Measurements from ENCODE around the gene LGALS16.
"Not testable (repeated sequence)": the region's sequence is repeated elsewhere in the genome, so short reads cannot be mapped to it uniquely, and the experiment has no call there.

The LGALS16 gene

GRCh38 chr19:39643591-39643990, 12.1 kb upstream of the LGALS16 start:
- Histone ChIP-seq H3K27ac (ENCODE audit: low read length) (no peak overlapping the region), H3K9me3 (ENCODE audit: control insufficient read depth, insufficient read depth, low read length) (no peaks in the 10 kb centered on the region), H3K4me1 (ENCODE audit: control insufficient read depth, insufficient read depth, low read length) (no peaks in the 10 kb centered on the region), H3K36me3 (ENCODE audit: control insufficient read depth, insufficient read depth, low read length) (no peaks in the 10 kb centered on the region), H3K4me3 (ENCODE audit: low read length) (no peak overlapping the region), H3K27me3 (ENCODE audit: control insufficient read depth, insufficient read depth, low read length) (no peaks in the 10 kb centered on the region)
- no CpG with 5 or more reads among the region's 5 CpGs for WGBS (ENCODE audit: insufficient coverage, insufficient read length)
- DNase-seq (ENCODE audit: low read depth, low spot score): no peak

DNA sequence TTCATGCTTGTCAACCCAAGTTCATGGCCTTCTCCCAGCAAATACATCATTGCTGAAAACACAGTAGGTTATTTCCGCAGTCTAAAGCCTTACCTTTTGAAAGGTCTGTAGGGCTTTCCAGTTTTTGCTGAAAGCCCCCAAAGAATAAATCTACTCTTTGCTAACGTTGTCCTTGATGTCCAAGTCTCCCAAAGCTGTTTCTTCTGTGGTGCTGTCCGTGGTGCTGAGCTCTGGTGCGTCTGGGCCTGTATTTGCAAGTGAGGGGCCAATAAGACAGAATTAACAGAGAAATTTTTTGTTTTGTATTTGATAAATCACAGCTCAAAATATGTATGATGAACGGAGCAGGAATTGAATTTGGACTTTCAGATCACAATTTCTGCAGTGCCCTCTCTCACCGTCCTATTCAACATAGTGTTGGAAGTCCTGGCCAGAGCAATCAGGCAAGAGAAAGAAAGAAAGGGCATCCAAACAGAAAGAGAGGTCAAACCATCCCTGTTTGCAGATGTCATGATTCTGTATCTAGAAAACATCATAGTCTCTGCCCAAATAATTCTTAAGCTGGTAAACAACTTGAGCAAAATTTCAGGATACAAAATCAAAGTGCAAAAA, 9.8 kb upstream of the LGALS16 start:
- Histone ChIP-seq H3K9me3 (ENCODE audit: control insufficient read depth, insufficient read depth, low read length) (no peaks in the 10 kb centered on the region), H3K27me3 (ENCODE audit: control insufficient read depth, insufficient read depth, low read length) (no peaks in the 10 kb centered on the region), H3K36me3 (ENCODE audit: control insufficient read depth, insufficient read depth, low read length) (no peaks in the 10 kb centered on the region), H3K4me3 (ENCODE audit: low read length) (no peak overlapping the region), H3K4me1 (ENCODE audit: control insufficient read depth, insufficient read depth, low read length) (no peaks in the 10 kb centered on the region), H3K27ac (ENCODE audit: low read length) (no peak overlapping the region)
- no peak for DNase-seq (ENCODE audit: low read depth, low spot score)
- no CpG with 5 or more reads among the region's 6 CpGs for WGBS (ENCODE audit: insufficient coverage, insufficient read length)

DNA sequence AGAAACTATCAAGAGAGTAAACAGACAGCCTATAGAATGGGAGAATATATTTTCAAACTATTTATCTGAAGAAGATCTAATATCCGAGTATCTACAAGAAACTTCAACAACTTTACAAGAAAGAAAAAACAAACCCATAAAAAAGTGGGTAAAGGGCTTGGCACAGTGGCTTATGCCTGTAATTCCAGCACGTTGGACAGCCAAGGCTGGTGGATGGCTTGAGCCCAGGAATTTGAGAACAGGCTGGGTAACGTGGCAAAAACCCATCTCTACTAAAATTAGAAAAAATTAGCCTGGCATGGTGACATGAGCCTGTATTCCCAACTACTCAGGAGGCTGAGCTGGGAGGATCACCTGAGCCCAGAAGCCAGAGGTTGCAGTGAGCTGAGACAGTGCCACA, 7.8 kb upstream of the LGALS16 start:
- Histone ChIP-seq H3K36me3 (ENCODE audit: control insufficient read depth, insufficient read depth, low read length) (no peaks in the 10 kb centered on the region), H3K27me3 (ENCODE audit: control insufficient read depth, insufficient read depth, low read length) (no peaks in the 10 kb centered on the region), H3K9me3 (ENCODE audit: control insufficient read depth, insufficient read depth, low read length) (no peaks in the 10 kb centered on the region), H3K4me1 (ENCODE audit: control insufficient read depth, insufficient read depth, low read length) (no peaks in the 10 kb centered on the region), H3K27ac (ENCODE audit: low read length) (no peak overlapping the region), H3K4me3 (ENCODE audit: low read length) (no peak overlapping the region)
- no peak for DNase-seq (ENCODE audit: low read depth, low spot score)
- WGBS (ENCODE audit: insufficient coverage, insufficient read length): no CpG with 5 or more reads among the region's 3 CpGs

- H3K27me3 ChIP-seq (ENCODE audit: control insufficient read depth, insufficient read depth, low read length): no peaks in the 10 kb centered on the region
- no peak overlapping the region for H3K27ac ChIP-seq (ENCODE audit: low read length)
- H3K9me3 ChIP-seq (ENCODE audit: control insufficient read depth, insufficient read depth, low read length): no peaks in the 10 kb centered on the region
- no peaks in the 10 kb centered on the region for H3K36me3 ChIP-seq (ENCODE audit: control insufficient read depth, insufficient read depth, low read length)
- DNase-seq (ENCODE audit: low read depth, low spot score): no peak
- no peaks in the 10 kb centered on the region for H3K4me1 ChIP-seq (ENCODE audit: control insufficient read depth, insufficient read depth, low read length)
- no CpG with 5 or more reads among the region's 4 CpGs for WGBS (ENCODE audit: insufficient coverage, insufficient read length)
- H3K4me3 ChIP-seq (ENCODE audit: low read length): no peak overlapping the region
These were observed 4.1 kb downstream of the LGALS16 start for GRCh38 chr19:39659791-39660190.

- WGBS (ENCODE audit: insufficient coverage, insufficient read length): no CpG with 5 or more reads among the region's 4 CpGs
- no peak for DNase-seq (ENCODE audit: low read depth, low spot score)
- H3K27ac ChIP-seq (ENCODE audit: low read length): no peak overlapping the region
- no peaks in the 10 kb centered on the region for H3K9me3 ChIP-seq (ENCODE audit: control insufficient read depth, insufficient read depth, low read length)
- no peaks in the 10 kb centered on the region for H3K36me3 ChIP-seq (ENCODE audit: control insufficient read depth, insufficient read depth, low read length)
- no peaks in the 10 kb centered on the region for H3K27me3 ChIP-seq (ENCODE audit: control insufficient read depth, insufficient read depth, low read length)
- H3K4me3 ChIP-seq (ENCODE audit: low read length): no peak overlapping the region
- H3K4me1 ChIP-seq (ENCODE audit: control insufficient read depth, insufficient read depth, low read length): no peaks in the 10 kb centered on the region
These were observed 4.9 kb downstream of the LGALS16 start for GRCh38 chr19:39660661-39661060.

DNA sequence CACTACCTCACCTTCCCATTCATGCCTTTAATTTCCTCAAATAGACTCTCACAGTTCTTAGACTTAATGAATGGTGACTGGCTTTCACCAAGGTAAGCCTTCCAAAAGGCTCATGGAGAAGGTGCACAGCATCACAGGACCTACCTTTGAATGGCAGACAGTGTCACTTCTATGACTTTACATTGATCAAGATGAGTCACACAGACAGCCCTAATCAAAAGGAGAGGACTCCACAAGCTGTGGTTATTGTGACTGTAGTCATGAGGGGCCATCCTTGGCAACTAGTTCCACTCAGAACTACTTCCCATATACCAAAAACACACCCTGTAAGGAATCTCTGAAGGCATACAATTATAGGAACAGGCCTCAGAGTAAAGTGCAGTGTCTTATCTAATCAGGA, 5.9 kb downstream of the LGALS16 start:
- no peaks in the 10 kb centered on the region for H3K27me3 ChIP-seq (ENCODE audit: control insufficient read depth, insufficient read depth, low read length)
- H3K4me1 ChIP-seq (ENCODE audit: control insufficient read depth, insufficient read depth, low read length): no peaks in the 10 kb centered on the region
- H3K27ac ChIP-seq (ENCODE audit: low read length): no peak overlapping the region
- H3K4me3 ChIP-seq (ENCODE audit: low read length): no peak overlapping the region
- H3K36me3 ChIP-seq (ENCODE audit: control insufficient read depth, insufficient read depth, low read length): no peaks in the 10 kb centered on the region
- no peak for DNase-seq (ENCODE audit: low read depth, low spot score)
- no peaks in the 10 kb centered on the region for H3K9me3 ChIP-seq (ENCODE audit: control insufficient read depth, insufficient read depth, low read length)

DNA sequence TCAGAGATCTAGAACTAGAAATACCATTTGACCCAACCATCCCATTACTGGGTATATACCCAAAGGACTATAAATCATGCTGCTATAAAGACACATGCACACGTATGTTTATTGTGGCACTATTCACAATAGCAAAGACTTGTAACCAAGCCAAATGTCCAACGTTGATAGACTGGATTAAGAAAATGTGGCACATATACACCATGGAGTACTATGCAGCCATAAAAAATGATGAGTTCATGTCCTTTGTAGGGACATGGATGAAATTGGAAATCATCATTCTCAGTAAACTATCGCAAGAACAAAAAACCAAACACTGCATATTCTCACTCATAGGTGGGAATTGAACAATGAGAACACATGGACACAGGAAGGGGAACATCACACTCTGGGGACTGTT, 14.1 kb downstream of the LGALS16 start:
- no CpG with 5 or more reads among the region's 3 CpGs for WGBS (ENCODE audit: insufficient coverage, insufficient read length)
- H3K9me3 ChIP-seq (ENCODE audit: control insufficient read depth, insufficient read depth, low read length); H3K27me3 ChIP-seq (ENCODE audit: control insufficient read depth, insufficient read depth, low read length); H3K36me3 ChIP-seq (ENCODE audit: control insufficient read depth, insufficient read depth, low read length); H3K4me3 ChIP-seq (ENCODE audit: low read length); H3K27ac ChIP-seq (ENCODE audit: low read length); H3K4me1 ChIP-seq (ENCODE audit: control insufficient read depth, insufficient read depth, low read length); DNase-seq (ENCODE audit: low read depth, low spot score): not testable (repeated sequence)

DNA sequence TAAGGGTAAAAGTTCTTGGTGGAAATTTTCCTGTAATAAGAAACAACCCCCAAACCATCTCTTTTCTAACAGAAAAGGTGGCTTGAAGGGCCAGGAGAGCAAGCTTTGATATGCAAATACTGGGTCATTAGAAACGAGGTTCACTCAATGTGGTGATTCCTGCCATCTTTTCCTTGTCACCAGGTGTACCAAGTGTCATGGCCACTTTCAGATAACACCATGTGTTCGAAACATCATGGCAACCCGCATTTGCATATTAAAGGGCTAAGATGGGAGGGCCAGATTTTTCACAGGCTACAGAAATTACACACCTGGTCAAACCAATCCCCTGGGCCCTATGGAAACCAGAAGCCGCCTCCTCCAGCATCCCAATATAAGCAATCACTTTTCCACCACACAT, 15.3 kb downstream of the LGALS16 start:
- Histone ChIP-seq H3K27ac (ENCODE audit: low read length) (no peak overlapping the region), H3K27me3 (ENCODE audit: control insufficient read depth, insufficient read depth, low read length) (no peaks in the 10 kb centered on the region), H3K36me3 (ENCODE audit: control insufficient read depth, insufficient read depth, low read length) (no peaks in the 10 kb centered on the region), H3K4me3 (ENCODE audit: low read length) (no peak overlapping the region), H3K4me1 (ENCODE audit: control insufficient read depth, insufficient read depth, low read length) (no peaks in the 10 kb centered on the region), H3K9me3 (ENCODE audit: control insufficient read depth, insufficient read depth, low read length) (no peaks in the 10 kb centered on the region)
- WGBS (ENCODE audit: insufficient coverage, insufficient read length): no CpG with 5 or more reads among the region's 4 CpGs
- DNase-seq (ENCODE audit: low read depth, low spot score): peak; percentile 20

DNA sequence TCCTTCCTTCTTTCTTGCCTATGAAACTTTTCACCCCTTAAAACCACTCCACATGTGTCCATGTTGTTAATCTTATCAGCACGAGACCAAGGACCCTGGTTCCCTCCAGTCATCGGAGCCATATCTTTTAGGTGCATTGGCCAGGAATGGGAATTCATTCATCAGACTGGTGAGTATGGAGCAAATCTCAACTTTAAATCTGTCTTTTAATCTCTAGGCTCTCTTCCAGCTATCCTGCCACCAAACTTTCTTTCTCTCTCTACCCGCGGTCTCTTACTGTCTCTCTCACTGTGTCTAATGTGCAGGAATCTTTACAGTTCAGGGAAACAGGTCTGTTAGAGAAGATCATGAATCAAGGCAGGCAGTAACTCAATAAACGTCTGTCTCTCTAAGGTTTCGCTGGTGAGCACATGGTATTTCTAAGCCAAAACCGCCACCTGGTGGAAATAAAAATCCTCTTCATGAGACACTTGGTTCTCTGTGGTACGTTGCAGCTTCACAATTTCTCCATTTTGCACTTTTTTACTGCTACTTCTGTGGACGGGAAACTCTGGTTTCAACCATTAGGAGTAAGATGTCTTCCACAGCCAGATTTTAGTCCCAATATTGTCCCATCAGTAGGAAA, 16.1 kb downstream of the LGALS16 start:
- no peaks in the 10 kb centered on the region for H3K27me3 ChIP-seq (ENCODE audit: control insufficient read depth, insufficient read depth, low read length)
- no CpG with 5 or more reads among the region's 9 CpGs for WGBS (ENCODE audit: insufficient coverage, insufficient read length)
- no peaks in the 10 kb centered on the region for H3K4me1 ChIP-seq (ENCODE audit: control insufficient read depth, insufficient read depth, low read length)
- H3K4me3 ChIP-seq (ENCODE audit: low read length): no peak overlapping the region
- H3K27ac ChIP-seq (ENCODE audit: low read length): no peak overlapping the region
- DNase-seq (ENCODE audit: low read depth, low spot score): peak; percentile 55
- no peaks in the 10 kb centered on the region for H3K9me3 ChIP-seq (ENCODE audit: control insufficient read depth, insufficient read depth, low read length)
- H3K36me3 ChIP-seq (ENCODE audit: control insufficient read depth, insufficient read depth, low read length): no peaks in the 10 kb centered on the region

GRCh38 chr19:39672473-39672872, 16.8 kb downstream of the LGALS16 start:
- no peak for DNase-seq (ENCODE audit: low read depth, low spot score)
- no peaks in the 10 kb centered on the region for H3K9me3 ChIP-seq (ENCODE audit: control insufficient read depth, insufficient read depth, low read length)
- no CpG with 5 or more reads among the region's 5 CpGs for WGBS (ENCODE audit: insufficient coverage, insufficient read length)
- no peaks in the 10 kb centered on the region for H3K4me1 ChIP-seq (ENCODE audit: control insufficient read depth, insufficient read depth, low read length)
- H3K36me3 ChIP-seq (ENCODE audit: control insufficient read depth, insufficient read depth, low read length): no peaks in the 10 kb centered on the region
- no peak overlapping the region for H3K4me3 ChIP-seq (ENCODE audit: low read length)
- H3K27me3 ChIP-seq (ENCODE audit: control insufficient read depth, insufficient read depth, low read length): no peaks in the 10 kb centered on the region
- no peak overlapping the region for H3K27ac ChIP-seq (ENCODE audit: low read length)

DNA sequence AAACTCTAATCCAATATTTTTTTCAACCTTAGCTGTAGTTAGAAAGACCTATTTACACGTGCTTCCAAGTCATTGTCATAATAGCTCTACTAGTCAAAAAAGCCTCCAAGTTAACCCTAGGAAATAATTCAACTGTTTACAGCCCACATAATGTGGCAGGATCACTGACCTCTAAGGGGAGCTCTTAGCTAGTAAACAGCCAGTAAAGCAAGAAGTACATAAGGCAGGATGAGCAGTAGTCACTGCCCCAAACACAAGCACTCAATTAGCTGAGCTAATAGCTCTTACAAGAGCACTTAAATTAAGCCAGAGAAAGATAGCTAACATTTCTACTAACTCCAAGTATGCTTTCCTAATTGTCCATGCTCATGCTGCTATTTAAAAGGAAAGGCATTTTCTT, 18.1 kb downstream of the LGALS16 start:
- H3K36me3 ChIP-seq (ENCODE audit: control insufficient read depth, insufficient read depth, low read length); H3K4me3 ChIP-seq (ENCODE audit: low read length); DNase-seq (ENCODE audit: low read depth, low spot score); H3K4me1 ChIP-seq (ENCODE audit: control insufficient read depth, insufficient read depth, low read length); H3K27ac ChIP-seq (ENCODE audit: low read length); H3K27me3 ChIP-seq (ENCODE audit: control insufficient read depth, insufficient read depth, low read length); H3K9me3 ChIP-seq (ENCODE audit: control insufficient read depth, insufficient read depth, low read length): not testable (repeated sequence)
- WGBS (ENCODE audit: insufficient coverage, insufficient read length): no CpG with 5 or more reads among the region's 1 CpG

Data from iPS DF 6.9 (cell line).